GM19240 (cell line): Measurements from ENCODE around the gene GFI1B.
"Not testable (repeated sequence)": the region's sequence is repeated elsewhere in the genome, so short reads cannot be mapped to it uniquely, and the experiment has no call there.

Experiments
- DNase-seq: peaks from one replicate; pipeline ENCODE4 v3.0.0; 2011; ENCODE audit warnings: low spot score; ENCODE audit not compliant: insufficient read length

Gene GFI1B

DNA sequence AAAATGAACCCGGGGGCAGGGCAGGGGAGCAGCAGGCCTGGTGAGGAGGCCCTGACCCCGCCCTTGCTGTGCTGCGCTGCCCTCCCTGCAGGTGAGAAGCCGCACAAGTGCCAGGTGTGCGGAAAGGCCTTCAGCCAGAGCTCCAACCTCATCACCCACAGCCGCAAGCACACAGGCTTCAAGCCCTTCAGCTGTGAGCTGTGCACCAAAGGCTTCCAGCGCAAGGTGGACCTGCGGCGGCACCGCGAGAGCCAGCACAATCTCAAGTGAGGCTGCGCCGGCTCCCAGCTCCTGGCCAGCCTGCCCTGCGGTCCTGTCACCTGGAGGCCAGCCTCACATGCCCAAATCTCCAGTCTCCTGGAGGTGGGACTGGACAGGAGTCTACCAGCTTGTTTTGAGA is 12.3 kb downstream of the GFI1B start:
- no peak for DNase-seq

DNA sequence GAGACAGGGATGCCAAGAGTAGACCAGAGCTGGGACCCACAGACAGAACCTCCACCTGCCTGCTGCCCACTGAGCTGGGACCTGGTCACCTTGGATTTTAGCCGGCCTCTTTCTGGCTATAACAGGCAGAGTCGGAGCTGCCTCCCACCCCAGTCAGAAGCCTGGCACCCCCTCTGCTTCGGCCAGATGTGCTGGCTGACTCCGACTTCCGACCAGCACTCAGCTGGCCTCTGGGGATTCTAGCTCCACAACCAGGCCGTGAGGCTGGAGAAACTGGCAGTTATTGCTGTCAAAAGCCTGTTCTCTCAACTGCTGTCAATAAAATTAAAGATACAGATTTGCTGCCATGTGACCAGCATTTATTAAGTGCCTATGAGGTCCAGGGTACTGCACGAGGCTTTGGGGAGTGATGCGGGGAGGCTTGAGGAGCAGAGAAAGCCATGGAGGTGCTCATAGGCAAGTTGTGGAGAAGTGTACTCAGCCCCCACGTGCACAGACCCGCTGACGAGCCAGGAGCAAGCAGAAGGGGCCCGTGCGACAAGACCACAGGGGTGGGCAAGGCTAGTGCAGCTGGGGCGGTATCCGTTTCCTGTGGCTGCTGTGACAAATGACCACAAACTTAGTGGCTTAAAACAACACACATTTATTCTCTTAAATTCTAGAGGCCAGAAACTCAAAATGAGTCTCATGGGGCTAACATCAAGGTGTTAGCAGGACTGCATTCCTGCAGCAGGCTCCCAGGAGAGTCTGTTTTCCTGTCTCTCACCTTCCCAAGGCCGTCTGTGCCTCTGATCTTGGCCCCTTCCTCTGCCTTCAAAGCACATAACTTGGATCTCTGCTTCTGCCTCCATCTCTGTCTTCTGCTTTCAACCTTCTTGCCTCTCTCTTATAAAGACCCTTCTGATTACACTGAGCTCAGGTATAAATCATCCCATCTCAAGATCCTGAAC is 13.1 kb downstream of the GFI1B start:
- DNase-seq, result no peak

DNA sequence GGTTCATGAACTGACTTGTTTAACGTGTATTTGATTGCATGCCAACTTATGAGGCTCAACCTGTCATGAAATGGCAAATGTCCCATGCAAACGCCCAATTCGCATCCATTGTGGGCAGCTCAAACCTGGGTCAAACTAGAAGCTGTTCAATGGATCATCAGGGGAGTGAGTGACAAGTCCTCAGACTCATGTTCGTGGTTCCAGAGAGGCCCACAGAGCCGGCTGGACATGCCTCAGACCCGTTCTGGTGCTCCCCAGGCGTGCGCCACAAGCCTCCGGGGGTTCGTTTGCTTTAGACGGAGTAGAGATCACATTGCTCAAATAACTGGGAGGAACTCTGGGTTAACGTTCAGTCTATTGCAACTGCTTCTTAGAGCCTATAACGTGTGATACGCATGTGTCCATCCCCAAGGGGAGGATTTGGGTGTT is 15.0 kb downstream of the GFI1B start:
- no peak for DNase-seq

DNA sequence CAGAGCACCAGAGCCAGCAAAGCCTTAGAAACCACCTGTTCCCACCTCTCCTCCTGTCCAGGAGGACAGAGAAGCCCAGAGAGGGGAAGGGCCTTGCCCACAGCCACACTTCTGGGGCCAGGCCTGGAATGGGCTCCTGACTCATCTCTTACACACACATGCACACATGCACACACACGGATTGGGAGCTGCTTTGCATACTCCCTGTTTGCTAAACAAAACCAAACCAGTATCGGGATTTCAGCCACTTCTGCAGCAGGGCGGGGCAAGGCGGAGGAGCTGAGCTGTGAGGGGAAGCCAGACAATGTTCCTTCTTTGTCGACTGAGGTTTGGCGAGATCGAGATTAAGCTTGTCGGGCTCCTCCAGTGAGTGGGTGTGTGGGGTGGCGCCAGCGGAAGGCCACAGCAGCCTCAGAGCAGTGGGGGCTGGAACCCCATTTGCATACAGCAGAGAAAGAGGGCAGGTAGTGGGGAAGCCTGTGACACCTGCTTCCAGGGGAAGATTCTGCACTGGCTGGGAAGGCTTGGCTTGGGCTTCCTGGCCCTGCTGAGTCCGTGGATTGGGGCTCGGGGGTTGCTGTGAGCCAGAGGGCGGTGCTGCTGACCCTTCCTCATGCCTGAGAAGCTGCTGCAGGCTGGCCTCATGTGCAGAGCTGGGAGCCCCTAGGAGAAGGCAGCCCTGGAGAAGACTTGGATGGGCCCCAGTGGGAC is 16.1 kb downstream of the GFI1B start:
- peak; percentile 37 for DNase-seq

DNA sequence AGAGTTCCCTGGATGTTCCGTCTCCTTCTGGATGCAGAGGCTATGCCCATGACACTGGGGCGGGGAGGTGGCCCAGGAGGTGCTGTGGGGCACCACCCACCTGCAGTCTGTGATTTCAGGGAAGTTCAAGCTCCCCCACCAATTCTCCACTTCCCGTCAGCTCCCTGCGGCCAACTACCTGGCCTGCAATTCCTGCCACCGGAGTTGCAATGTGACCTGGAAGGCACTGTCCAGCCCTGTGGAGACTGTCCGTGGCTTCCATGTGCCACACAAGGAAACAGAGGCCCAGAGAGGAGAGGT is 16.6 kb downstream of the GFI1B start:
- no peak for DNase-seq

DNA sequence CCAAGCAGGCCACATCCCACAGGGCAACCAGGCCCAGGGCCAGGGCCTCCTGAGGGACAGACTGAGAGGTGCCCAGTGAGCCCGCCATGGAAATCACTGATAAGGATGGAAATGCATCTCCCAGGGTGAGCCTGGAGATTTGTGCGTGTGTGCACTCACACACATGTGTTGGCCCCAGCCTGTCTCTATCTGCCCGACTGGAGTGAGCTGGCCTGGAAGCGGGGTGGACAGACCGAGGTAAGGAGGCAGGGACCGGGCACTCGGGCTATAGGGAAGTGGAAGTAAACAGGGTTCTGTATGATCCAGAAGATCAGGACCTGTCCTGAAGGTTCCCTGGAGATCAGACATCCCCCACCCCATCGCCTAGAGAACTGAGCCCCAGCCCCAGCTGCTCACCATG is 17.4 kb downstream of the GFI1B start:
- DNase-seq, result no peak

DNA sequence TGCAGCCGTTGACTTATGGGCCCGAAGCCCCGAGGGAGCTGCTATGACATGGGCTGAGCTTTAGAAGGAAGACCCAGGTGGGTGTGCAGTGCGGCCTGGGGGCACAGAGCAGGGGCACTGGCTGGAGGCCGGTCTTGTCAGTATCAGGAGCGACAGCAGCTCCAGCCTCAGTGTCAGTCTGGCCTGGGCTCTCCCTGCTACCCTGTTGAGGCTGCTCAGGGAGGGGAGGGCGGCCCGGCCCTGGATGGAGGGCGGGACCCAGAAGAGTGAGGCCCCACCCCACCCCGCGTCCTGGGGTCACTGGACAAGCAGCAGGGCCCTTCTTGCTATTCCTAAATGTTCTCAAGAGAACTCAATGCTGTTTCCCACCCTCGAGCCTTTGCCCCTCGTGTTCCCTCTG is 18.0 kb downstream of the GFI1B start:
- DNase-seq, result no peak

DNA sequence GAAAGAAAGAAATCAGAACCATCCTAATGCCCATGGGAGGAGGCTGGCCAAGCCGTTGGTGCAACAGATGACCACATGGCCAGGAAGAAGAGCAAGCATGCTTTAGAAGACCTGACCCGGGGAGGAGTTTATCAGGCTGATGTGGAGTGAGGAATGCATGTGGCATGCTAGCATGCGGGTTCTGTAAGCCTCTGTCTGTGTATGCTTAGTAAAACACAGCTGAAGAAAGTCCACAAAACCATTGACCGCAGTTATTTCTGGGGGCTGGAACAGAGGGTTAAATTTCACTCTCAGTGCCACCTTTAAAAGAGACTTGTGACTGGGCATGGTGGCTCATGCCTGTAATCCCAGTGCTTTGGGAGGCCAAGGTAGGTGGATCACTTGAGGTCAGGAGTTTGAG is 19.1 kb downstream of the GFI1B start:
- DNase-seq, result no peak

DNA sequence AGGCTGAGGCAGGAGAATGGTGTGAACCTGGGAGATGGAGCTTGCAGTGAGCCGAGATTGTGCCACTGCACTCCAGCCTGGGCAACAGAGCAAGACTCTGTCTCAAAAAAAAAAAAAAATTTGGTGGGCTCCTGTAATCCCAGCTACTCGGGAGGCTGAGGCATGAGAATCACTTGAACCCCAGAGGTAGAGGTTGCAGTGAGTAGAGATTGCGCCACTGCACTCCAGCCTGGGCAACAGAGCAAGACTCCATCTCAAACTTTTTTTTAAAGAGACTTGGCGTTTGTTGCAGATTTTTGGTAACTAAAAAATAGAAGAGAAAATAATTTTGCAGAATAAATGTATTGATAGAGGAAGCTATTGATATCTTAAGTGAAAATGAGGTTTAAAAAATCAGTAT is 19.7 kb downstream of the GFI1B start:
- not testable (repeated sequence) for DNase-seq

DNA sequence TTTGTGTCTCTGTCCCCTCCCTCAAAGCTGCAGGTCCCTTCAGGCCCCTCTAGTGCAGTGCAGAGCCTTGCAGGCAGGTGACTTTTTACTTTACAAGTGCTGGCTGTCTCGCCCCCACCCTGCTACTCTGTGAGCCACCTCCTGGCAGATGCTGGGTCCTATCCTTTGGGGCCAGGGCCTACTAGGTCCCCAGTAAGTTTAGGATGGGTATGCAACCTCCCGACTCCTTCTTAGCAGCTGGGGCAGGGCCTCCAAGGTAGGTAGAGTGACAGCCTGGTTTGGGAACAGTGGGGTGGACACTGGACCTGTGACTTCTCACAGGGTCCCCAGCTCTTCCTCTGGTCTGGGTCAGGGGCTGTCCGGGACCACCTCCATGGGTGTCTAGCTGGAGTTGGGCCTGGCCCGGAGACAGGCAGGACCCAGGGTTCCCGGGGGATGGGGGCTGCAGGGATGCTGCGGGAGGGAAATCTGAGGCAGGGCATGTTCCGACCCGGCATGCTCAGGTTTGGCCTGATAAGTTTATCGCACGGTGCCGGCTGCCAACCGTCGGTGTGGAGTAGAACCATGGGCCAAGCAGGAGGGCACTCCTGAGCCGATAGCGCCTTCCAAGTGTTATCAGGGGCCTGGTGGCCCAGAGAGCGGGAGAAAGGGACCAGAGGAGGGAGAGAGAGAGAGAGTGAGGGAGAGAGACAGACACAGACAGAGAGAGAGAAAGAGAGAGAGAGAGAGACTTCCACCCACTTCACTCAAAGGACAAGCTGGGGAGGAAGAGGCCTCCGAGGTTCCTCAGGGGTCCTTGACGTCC is 20.5 kb downstream of the GFI1B start:
- no peak for DNase-seq

DNA sequence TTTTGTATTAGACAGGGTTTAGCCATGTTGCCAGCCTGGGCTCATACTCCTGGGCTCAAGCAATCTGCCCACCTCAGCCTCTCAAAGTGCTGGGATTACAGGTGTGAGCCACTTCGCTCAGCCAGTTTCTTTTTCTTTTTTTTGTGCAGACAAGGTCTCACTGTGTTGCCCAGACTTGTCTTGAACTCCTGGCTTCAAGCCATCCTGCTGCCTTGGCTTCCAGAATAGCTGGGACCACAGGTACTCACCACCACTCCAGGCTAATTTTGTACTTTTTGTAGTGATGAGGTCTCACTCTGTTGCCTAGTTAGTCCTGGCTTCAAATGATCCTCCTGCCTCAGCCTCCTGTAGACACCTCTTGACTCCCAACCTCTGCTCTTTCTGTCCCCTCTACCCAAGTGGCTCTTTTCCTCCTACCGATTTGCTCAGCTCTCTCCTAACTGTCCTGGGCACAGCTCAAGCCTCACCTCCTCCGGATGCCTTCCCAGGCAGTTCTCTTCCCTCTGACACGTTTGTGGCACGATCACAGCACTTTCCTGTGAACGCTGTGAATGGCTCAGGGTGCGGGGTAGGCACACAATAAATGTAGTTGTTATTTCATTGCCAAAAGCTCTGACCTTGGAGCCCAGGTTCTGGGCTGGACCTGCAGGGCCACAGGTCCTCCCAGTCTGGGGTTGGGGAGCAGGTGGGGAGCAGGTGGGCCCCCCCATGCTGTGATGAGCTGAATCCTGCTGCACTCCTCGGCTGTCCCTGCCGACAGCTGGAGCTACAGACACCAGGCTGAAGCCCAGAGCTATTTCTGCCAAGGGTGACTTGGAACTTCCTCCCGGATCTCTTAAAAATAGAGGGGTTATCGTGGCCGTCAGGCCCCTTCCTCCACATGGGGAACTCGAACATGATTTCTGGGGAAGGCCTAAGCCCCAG is 23.9 kb downstream of the GFI1B start:
- DNase-seq, result no peak

DNA sequence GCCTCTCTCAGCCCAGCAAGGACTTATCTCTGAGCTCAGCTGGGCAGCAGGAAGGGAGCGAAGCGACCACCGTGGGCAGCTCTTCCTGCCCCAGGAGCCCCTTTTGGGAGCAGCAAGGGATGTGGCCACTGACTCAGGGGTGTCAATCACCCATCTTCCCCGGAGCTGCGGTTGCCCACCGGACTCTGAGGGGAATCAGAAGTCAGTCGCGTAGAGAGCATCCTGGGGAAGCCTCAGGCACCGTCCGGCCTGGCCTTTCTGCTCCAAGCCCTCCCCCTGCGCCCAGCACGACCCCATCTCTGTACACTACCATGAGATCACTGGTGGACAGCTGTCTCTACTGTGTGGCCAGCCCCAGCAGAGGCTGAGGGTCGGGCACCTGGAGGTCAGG is 24.6 kb downstream of the GFI1B start:
- no peak for DNase-seq

DNA sequence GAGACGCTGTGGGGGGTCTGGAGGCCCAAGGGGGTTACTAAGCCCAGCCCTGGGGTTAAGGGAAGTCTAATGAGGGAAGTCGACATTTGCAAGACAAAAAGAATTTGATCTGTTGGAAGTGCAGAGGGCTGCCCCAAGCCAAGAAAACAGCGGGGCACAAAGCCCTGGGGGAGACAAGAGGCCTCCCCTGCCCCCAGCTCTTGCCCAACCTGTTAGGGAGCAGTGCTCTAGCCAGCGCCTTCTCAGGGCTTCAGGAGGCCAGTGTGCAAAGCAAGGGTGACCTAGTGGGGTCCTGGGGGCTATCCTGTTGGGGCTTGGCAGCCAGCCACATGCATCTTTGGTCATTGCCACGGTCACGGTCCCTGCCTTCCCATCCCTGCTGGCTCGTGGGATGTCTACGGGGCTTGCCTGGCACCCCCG is 25.2 kb downstream of the GFI1B start:
- DNase-seq, result no peak

DNA sequence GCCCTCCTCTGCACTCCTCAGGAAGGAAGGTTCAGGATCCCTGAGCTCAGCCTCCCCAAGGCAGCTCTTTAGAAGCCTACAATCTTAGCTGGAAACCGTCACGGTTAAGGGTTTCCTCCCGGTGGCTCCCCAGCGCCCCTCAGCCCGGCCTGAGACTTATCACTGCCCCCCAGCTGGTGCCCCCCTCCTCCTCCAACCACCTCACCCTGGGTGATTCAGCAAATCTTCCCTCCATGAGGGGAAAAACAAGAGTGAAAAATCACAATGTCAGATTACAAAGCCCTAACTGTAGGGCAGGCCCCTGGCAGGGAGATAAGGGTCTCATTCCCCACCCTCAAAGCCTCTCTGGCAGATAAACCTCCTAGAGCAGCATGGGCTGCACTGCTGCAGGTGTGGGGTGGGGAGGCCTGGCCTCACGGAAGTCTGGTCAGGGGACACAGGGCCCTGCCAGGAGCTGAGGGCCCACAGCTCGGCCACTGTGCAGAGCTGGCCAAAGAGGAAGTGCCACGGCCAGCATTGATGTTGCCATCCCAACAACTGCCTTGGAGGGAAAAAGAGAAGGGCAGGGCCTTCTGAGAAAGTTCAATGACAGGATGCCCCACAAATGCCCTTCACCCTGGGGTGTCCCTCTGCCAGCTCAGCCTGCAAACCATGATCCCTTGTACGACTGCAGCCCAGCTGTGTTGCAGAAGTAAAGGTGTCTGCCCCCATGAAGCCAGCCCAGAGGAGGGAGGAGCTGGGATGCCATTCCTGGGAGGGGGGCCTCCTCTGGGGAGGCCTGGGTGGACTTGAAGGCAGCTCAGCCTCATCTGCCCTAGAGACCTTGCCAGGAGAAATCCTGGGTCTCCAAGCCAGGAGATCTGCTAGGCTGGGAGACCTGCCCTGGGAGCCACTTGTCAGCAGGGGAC is 25.9 kb downstream of the GFI1B start:
- no peak for DNase-seq

DNA sequence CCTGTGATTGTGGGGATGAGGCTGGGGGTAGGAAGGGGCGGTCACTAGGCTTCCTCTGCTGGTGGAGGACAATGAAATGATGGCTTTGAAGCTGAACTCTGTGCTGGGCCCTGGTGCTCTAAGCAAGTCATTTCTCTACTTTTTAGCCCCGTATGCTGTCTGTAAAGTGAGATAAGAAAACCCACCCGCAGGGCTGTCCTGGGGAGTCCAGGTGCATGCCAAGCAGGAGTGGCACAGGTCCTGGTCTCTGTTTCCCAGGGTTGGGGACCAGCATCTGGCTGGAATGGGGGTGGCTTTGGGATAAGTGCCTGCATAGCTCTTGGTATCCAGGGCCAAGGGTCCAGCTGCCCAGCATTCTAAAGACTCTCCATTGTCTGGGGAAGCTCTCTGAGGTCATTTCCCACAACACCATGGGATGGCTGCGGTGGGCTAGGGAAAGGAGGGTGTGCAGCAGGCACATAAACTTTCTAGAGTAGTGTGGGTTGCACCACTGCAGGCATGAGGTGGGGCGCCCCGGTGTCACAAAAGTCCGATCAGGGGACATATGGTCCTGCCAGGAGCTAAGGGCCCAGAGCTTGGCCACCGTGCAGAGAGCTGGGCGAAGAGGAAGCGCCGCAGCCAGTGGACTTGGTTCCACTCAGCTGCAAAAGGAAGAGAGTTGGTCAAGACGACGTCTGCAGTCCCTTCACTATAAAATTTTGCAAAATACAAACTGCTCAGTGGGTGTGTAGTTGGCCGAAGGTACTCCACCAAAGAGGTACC is 26.7 kb downstream of the GFI1B start:
- DNase-seq, result no peak

DNA sequence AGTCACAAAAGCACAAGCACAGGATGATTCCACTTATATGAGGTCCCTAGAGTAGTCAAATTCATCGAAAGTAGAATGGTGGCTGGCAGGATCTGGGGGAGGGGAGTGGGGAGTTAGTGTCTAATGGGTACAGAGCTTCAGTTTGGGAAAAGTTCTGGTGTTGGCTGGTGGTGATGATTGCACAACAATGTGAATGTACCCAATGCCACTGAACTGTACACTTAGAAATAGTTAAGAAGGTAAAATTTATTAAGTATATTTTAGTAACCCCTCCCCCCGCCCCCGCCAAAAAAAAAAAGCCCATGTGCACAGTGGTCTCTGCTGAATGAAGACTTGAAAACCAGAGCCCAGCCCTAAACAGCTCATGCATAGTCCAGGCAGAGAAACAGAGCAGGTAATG is 27.5 kb downstream of the GFI1B start:
- DNase-seq, result no peak

DNA sequence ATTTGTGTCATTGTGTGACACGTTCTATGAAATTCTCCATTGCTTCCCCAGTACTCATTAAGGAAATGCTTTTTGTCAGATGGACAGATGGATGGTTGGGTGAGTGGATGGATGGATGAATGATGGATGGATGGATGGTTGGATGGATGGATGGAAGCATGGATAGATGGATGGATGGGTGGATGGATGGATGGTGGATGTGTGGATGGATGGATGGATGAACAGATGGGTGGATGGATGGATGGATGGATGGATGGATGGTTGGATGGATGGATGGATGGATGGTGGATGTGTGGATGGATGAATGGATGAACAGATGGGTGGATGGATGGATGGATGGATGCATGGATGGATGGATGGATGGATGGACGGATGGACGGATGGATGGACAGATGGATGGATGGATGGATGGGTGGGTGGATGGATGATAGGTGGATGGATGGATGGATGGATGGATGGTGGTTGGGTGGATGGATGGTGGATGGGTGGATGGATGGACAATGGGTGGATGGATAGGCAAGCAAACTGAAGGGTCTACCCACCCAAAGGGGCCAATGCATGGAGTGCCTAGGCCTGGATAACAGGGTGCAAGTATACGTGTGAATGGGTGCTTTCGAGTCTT is 28.3 kb downstream of the GFI1B start:
- DNase-seq, result no peak

DNA sequence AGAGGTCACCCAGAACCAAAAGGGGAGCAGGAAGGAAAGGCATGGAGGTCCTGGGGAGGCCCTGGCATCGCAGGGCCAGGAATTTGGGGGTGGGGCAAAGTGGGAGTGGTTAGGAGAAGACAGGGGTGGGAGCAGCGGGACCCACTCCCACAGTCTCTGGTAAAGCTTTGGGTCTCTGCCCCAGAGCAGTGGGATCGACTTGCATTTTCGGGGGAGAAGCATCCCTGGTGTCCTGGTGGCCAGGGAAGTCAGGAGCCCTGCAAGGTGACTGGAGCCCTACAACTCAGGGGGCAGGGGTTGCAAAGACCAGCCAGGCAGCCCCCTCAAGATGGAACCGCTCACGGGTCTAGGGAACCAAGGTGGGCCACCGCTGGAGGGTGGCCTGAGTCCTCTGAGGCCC is 29.9 kb downstream of the GFI1B start:
- DNase-seq, result no peak

DNA sequence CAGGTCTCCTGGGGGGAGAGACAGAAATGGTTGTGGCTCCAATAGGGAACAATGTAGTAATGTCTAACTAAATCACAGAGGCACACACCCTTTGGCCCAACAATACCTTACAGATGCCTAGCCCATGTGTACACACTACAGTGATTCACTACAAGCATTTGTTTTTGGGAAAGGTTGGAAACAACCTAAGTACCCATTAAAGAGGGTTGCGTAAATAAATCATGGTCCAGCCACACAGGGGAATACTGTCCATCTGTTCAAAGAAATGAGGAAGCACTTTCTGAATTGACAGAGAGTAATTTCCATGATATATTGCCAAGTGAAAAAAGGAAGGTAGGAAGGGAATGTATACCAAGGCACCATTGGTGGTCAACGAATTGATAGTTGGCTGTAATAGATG is 30.3 kb downstream of the GFI1B start:
- no peak for DNase-seq
